Measurements from ENCODE around the gene GRIN3B.

The GRIN3B gene

DNA sequence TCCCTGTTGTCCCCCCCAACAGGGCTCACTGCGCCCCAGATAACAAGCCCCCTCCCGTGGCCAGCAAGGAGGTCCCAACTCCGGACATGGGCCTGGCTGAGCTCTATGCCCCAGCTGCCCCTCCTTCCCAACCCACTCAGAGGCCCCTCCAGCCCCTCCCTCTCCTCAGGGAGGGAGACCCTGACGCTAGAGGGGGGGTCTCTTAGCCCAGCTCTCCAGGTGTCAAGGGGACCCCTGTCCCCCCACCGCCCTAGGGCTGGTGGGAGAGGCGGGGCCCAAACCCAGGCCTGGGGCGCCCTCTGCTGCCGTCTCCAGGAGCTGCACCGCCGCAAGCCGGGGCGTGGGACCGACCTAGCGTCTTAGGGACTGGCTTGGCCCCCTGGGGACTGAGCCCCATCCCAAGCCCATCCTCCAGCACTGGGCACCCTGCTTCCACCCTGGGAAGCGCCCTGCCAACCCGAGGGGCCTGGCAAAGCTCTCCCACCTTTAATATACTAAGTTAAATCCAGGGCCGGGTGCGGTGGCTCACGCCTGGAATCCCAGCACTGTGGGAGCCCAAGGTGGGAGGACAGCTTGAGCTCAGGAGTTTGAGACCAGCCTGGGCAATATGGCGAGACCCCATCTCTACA, 1.4 kb downstream of the GRIN3B start (continued):
- TF ChIP-seq, protein P1, sequence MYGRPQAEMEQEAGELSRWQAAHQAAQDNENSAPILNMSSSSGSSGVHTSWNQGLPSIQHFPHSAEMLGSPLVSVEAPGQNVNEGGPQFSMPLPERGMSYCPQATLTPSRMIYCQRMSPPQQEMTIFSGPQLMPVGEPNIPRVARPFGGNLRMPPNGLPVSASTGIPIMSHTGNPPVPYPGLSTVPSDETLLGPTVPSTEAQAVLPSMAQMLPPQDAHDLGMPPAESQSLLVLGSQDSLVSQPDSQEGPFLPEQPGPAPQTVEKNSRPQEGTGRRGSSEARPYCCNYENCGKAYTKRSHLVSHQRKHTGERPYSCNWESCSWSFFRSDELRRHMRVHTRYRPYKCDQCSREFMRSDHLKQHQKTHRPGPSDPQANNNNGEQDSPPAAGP (tag by site-specific recombination; IDR thresholded peaks at IDR 0.05): peak; percentile 65
- TF ChIP-seq RBAK (tag by site-specific recombination; IDR thresholded peaks at IDR 0.05) (no peak), ZNF510 (tag by site-specific recombination; IDR thresholded peaks at IDR 0.05; ENCODE audit: insufficient replicate concordance) (no peak), KLF8 (tag by site-specific recombination; IDR thresholded peaks at IDR 0.05) (peak; percentile 76; the same call in 1 of the 2 replicates), ZNF791 (tag by site-specific recombination; IDR thresholded peaks at IDR 0.05) (no peak), ZNF366 (tag by site-specific recombination; conservative IDR thresholded peaks at IDR 0.05) (no peak), ZNF354C (tag by site-specific recombination; IDR thresholded peaks at IDR 0.05; ENCODE audit: borderline replicate concordance, low read depth) (no peak), ZNF146 (tag by site-specific recombination; IDR thresholded peaks at IDR 0.05) (no peak), ZNF335 (tag by site-specific recombination; conservative IDR thresholded peaks at IDR 0.05) (peak; percentile 58), ZNF426 (tag by site-specific recombination; IDR thresholded peaks at IDR 0.05) (no peak), ZNF664 (tag by site-specific recombination; IDR thresholded peaks at IDR 0.05) (no peak), SP7 (tag by site-specific recombination; IDR thresholded peaks at IDR 0.05) (peak; percentile 53; the same call in 1 of the 2 replicates), KLF9 (tag by site-specific recombination; IDR thresholded peaks at IDR 0.05; ENCODE audit: low read depth) (peak; percentile 77), ZNF211 (tag by site-specific recombination; IDR thresholded peaks at IDR 0.05; ENCODE audit: low read depth) (no peak), ZNF2 (tag by site-specific recombination; IDR thresholded peaks at IDR 0.05) (peak; percentile 56; the same call in 1 of the 2 replicates), ZNF302 (tag by site-specific recombination; IDR thresholded peaks at IDR 0.05; ENCODE audit: low read depth) (no peak), ZNF529 (tag by site-specific recombination; IDR thresholded peaks at IDR 0.05; ENCODE audit: insufficient replicate concordance) (no peak), ZBTB1 (tag by site-specific recombination; IDR thresholded peaks at IDR 0.05) (no peak), ZBTB21 (tag by site-specific recombination; IDR thresholded peaks at IDR 0.05) (no peak), ZBTB7A (tag by site-specific recombination; IDR thresholded peaks at IDR 0.05; ENCODE audit: low read depth) (peak; percentile 97), BCL11B (tag by site-specific recombination; IDR thresholded peaks at IDR 0.05; ENCODE audit: low read depth) (peak; percentile 70; the same call in 1 of the 2 replicates), ZNF558 (tag by site-specific recombination; IDR thresholded peaks at IDR 0.05) (no peak), ZNF585B (tag by site-specific recombination; IDR thresholded peaks at IDR 0.05) (no peak)
- TF ChIP-seq, protein P2, sequence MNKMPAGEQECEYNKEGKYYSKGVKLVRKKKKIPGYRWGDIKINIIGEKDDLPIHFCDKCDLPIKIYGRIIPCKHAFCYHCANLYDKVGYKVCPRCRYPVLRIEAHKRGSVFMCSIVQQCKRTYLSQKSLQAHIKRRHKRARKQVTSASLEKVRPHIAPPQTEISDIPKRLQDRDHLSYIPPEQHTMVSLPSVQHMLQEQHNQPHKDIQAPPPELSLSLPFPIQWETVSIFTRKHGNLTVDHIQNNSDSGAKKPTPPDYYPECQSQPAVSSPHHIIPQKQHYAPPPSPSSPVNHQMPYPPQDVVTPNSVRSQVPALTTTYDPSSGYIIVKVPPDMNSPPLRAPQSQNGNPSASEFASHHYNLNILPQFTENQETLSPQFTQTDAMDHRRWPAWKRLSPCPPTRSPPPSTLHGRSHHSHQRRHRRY (tag by site-specific recombination; IDR thresholded peaks at IDR 0.05): no peak
- TF ChIP-seq, protein P3, sequence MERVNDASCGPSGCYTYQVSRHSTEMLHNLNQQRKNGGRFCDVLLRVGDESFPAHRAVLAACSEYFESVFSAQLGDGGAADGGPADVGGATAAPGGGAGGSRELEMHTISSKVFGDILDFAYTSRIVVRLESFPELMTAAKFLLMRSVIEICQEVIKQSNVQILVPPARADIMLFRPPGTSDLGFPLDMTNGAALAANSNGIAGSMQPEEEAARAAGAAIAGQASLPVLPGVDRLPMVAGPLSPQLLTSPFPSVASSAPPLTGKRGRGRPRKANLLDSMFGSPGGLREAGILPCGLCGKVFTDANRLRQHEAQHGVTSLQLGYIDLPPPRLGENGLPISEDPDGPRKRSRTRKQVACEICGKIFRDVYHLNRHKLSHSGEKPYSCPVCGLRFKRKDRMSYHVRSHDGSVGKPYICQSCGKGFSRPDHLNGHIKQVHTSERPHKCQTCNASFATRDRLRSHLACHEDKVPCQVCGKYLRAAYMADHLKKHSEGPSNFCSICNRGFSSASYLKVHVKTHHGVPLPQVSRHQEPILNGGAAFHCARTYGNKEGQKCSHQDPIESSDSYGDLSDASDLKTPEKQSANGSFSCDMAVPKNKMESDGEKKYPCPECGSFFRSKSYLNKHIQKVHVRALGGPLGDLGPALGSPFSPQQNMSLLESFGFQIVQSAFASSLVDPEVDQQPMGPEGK (tag by site-specific recombination; IDR thresholded peaks at IDR 0.05): peak; percentile 99
- TF ChIP-seq, protein P4, sequence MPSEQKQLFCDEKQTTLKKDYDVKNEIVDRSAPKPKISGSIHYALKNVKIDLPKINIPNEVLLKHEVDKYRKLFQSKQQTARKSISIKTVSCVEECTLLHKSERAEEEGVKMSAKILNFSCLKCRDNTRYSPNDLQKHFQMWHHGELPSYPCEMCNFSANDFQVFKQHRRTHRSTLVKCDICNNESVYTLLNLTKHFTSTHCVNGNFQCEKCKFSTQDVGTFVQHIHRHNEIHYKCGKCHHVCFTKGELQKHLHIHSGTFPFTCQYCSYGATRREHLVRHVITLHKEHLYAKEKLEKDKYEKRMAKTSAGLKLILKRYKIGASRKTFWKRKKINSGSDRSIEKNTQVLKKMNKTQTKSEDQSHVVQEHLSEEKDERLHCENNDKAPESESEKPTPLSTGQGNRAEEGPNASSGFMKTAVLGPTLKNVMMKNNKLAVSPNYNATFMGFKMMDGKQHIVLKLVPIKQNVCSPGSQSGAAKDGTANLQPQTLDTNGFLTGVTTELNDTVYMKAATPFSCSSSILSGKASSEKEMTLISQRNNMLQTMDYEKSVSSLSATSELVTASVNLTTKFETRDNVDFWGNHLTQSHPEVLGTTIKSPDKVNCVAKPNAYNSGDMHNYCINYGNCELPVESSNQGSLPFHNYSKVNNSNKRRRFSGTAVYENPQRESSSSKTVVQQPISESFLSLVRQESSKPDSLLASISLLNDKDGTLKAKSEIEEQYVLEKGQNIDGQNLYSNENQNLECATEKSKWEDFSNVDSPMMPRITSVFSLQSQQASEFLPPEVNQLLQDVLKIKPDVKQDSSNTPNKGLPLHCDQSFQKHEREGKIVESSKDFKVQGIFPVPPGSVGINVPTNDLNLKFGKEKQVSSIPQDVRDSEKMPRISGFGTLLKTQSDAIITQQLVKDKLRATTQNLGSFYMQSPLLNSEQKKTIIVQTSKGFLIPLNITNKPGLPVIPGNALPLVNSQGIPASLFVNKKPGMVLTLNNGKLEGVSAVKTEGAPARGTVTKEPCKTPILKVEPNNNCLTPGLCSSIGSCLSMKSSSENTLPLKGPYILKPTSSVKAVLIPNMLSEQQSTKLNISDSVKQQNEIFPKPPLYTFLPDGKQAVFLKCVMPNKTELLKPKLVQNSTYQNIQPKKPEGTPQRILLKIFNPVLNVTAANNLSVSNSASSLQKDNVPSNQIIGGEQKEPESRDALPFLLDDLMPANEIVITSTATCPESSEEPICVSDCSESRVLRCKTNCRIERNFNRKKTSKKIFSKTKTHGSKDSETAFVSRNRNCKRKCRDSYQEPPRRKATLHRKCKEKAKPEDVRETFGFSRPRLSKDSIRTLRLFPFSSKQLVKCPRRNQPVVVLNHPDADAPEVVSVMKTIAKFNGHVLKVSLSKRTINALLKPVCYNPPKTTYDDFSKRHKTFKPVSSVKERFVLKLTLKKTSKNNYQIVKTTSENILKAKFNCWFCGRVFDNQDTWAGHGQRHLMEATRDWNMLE (tag by site-specific recombination; conservative IDR thresholded peaks at IDR 0.05; ENCODE audit: low read depth): no peak
- TF ChIP-seq, protein P5, sequence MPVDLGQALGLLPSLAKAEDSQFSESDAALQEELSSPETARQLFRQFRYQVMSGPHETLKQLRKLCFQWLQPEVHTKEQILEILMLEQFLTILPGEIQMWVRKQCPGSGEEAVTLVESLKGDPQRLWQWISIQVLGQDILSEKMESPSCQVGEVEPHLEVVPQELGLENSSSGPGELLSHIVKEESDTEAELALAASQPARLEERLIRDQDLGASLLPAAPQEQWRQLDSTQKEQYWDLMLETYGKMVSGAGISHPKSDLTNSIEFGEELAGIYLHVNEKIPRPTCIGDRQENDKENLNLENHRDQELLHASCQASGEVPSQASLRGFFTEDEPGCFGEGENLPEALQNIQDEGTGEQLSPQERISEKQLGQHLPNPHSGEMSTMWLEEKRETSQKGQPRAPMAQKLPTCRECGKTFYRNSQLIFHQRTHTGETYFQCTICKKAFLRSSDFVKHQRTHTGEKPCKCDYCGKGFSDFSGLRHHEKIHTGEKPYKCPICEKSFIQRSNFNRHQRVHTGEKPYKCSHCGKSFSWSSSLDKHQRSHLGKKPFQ (tag by site-specific recombination; IDR thresholded peaks at IDR 0.05): peak; percentile 35; the same call in 1 of the 2 replicates
- TF ChIP-seq, protein P6, sequence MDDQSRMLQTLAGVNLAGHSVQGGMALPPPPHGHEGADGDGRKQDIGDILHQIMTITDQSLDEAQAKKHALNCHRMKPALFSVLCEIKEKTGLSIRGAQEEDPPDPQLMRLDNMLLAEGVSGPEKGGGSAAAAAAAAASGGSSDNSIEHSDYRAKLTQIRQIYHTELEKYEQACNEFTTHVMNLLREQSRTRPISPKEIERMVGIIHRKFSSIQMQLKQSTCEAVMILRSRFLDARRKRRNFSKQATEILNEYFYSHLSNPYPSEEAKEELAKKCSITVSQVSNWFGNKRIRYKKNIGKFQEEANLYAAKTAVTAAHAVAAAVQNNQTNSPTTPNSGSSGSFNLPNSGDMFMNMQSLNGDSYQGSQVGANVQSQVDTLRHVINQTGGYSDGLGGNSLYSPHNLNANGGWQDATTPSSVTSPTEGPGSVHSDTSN (CRISPR knock-in tag; IDR thresholded peaks at IDR 0.05): no peak
